ENCODE results near the gene LRRC37B.

DNA sequence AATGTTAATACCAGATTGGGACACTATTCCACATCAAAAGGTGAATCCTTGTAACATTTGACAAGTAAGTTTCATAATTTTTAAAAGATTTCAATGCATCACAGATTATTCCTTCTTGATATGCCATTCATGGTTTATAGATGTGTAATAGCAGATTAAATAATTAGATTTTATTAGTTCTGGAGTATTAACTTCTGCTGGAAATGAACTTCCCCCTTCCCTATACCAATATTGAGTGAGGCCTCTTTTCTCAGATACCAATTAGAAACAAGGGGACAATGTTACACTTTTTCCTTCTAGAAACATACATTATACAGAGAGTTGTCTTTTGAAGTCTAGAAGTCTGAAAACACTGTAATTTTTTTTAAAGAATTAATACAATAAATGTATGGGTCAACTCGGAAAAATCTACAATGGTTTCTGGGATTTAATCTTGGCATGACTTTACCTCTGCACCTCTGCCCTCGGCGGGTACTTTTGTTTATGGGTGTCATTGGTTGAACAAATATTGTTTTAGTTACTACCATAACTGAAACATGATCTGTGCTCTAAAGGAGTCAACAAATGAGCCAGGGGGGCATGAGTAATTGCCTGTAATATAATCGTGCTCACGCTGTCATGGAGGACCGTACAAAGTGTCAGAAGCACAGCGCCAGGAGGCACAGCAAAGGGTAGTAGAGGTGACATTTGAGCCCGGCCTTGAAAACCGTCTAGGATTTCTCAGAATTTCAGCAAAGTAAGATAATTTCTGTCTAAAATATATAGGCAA, 8.2 kb downstream of the LRRC37B start:
- no peak for TF ChIP-seq EZH2 (optimal IDR thresholded peaks at IDR 0.05; ENCODE audit: low read depth, low read length)
- TF ChIP-seq, protein P1, sequence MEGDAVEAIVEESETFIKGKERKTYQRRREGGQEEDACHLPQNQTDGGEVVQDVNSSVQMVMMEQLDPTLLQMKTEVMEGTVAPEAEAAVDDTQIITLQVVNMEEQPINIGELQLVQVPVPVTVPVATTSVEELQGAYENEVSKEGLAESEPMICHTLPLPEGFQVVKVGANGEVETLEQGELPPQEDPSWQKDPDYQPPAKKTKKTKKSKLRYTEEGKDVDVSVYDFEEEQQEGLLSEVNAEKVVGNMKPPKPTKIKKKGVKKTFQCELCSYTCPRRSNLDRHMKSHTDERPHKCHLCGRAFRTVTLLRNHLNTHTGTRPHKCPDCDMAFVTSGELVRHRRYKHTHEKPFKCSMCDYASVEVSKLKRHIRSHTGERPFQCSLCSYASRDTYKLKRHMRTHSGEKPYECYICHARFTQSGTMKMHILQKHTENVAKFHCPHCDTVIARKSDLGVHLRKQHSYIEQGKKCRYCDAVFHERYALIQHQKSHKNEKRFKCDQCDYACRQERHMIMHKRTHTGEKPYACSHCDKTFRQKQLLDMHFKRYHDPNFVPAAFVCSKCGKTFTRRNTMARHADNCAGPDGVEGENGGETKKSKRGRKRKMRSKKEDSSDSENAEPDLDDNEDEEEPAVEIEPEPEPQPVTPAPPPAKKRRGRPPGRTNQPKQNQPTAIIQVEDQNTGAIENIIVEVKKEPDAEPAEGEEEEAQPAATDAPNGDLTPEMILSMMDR (IDR thresholded peaks at IDR 0.05; ENCODE audit: low read length): no peak
- TF ChIP-seq EZH2phosphoT487 (IDR thresholded peaks at IDR 0.05; ENCODE audit: low read length): no peak
